Pancreas (tissue), 10 donors: ENCODE data around the gene GRIP2. TPM values are rescaled to one million over a fixed set of nuclear protein-coding genes. Genes with fewer than 3 reads are reported as not detected.

ENCODE experiments used
- ATAC-seq, 4 donors: fragments of 200-7000 bp; cut with Tn5 transposase; one replicate each; pipeline versions ENCODE4 v1.8.0 to v1.9.1; 2020; ENCODE audit warnings: mild to moderate bottlenecking in 4 of 4, moderate library complexity in 4 of 4
- DNase-seq, 6 donors: peaks; one replicate each; pipeline ENCODE4 v3.0.0-alpha.2; 2020
- FAIRE-seq: peaks from 2 replicates; lab custom pipeline; 2012; peaks lifted over from hg19 to GRCh38; lab: Jason Lieb, UNC
- H3K27ac ChIP-seq, 4 donors: fragments of 200-600 bp; sonication (generic); 1 replicate in 3 of 4; 2 replicates in 1 of 4; pipeline versions ENCODE4 v1.5.0 to v1.8.0; 2020
- H3K27me3 ChIP-seq, 4 donors: fragments of 200-600 bp; one replicate each; pipeline ENCODE4 v1.8.0; 2021
- H3K36me3 ChIP-seq, 3 donors: fragments of 200-600 bp; sonication (generic) in 1 of 3; one replicate each; pipeline versions ENCODE4 v1.5.0 to v1.8.0; 2020 to 2021
- H3K4me1 ChIP-seq, 3 donors: fragments of 200-600 bp; one replicate each; pipeline ENCODE4 v1.8.0; 2021
- H3K4me3 ChIP-seq, 4 donors: fragments of 200-600 bp; sonication (generic) in 2 of 4; one replicate each; pipeline versions ENCODE4 v1.5.0 to v1.8.0; 2020 to 2021
- H3K9me3 ChIP-seq, 4 donors: fragments of 200-600 bp; one replicate each; pipeline ENCODE4 v1.8.0; 2021
- CTCF ChIP-seq, 4 donors: fragments of 200-600 bp; sonication (generic) in 3 of 4; IDR thresholded peaks; one replicate each; pipeline versions ENCODE4 v1.5.0 to v1.8.0; 2021; ENCODE audit warnings: antibody characterized with exemption in 4 of 4
- WGBS, 2 donors: extraction: QIAGEN DNeasy Blood & Tissue Kit; methylation state at CpG; one replicate each; pipeline ENCODE4 v1.1.7; 2013; 5-methylcytosine and 5-hydroxymethylcytosine counted together
- intact Hi-C, 3 donors: fragments of 100-400 bp; cut with DNase I; formaldehyde crosslinking; loops; one replicate each; pipeline versions ENCODE4 v1.11.1 to v1.14.2; 2022
- polyA plus RNA-seq, 2 donors: library from polyadenylated mRNA; stranded (reverse); fragments of 200-250 nt; gene quantifications; one replicate each; pipeline ENCODE4 v1.2.3, GENCODE V29; 2013
- total RNA-seq, 6 donors: library from RNA; stranded (reverse); fragmentation: NEBNext Ultra II Directional in 4 of 6; extraction: Animal tissue kit (Norgen Biotek cat#: 25700) in 4 of 6; gene quantifications; one replicate each; pipeline versions ENCODE4 v1.2.1 to v1.2.4, GENCODE V29; 2021 to 2023
- donor health status: healthy with polysubstance abuse.
- donor health status: DM: no; HTN: no; CAD: no; lungs with moderate emphysema.
- donor health status: DM: no; HTN: no; CAD: no.
- donor health status: control.
- donor health status: control.
- donor health status: Bipolar disorder and iron deficiency.
- donor health status: DM: yes; HTN: yes; CAD: no.
- donor health status: DM: no; HTN: no; CAD: no.
- donor health status: DM: no; HTN: no; CAD: no.
- donor health status: DM: yes; HTN: yes; CAD: no.

Gene GRIP2
- total and polyA plus RNA-seq, 8 donors: 0.16 to 0.94 (median 0.35) TPM

GRCh38 chr3:14537590-14538450 lies 2.3 kb downstream of the GRIP2 start:
- Histone ChIP-seq H3K9me3 (no peaks in the 10 kb centered on the region), H3K36me3 (no peaks in the 10 kb centered on the region), H3K4me1 (no peaks in the 10 kb centered on the region), H3K4me3 (no peak overlapping the region), H3K27me3 (no peaks in the 10 kb centered on the region), H3K27ac (no peak overlapping the region)
- FAIRE-seq: no peak
- WGBS, 2 donors: 88 to 91% methylated on average over 10 of the region's 10 CpGs
- peak in 1 of 6 donors; percentile 39 for DNase-seq
- no peak for TF ChIP-seq CTCF (IDR thresholded peaks at IDR 0.05)
- no peak for ATAC-seq
- intact Hi-C loops: no loop called here

DNA sequence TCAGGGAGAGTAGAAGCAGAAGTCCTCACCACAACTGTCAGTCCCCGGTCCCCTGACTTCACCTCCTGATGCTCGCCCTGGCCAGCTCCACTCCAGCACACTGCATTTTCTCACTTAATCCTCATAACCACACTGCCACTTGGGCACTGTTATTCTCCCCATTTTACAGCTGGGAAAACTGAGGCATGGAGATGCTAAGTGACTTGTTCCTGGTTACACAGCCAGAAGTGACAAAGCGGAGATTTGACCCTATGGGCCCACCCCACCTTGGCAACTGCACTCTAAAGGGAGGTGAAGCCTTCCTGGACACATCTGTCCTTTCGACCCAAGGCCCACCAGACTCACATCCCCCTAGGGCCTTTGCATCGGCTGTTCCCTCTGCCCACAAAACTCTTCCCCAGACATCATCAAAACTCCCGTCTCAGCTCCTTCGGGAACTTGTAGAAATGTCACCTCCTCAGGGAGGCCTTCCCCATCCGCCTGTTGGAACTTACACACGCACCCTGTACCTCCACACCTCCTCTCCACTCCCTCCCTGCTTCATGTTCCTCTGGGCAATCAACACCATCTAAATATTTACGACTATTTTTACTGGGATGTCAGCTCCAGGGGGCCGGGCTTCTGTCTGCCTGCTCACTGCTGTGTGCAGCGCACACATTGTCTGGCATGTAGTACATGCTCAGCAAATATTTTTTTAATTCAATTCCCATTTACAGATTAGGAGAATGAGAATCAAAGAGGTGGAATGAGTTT lies 3.1 kb downstream of the GRIP2 start:
- intact Hi-C loops: no loop called here
- WGBS, 2 donors: 89 to 92% methylated on average over 12 of the region's 12 CpGs
- ATAC-seq (no peak), DNase-seq (peak in 1 of 6 donors; percentile 12), FAIRE-seq (no peak)
- H3K27ac ChIP-seq: no peak overlapping the region
- H3K36me3 ChIP-seq: no peaks in the 10 kb centered on the region
- H3K27me3 ChIP-seq: no peaks in the 10 kb centered on the region
- H3K4me1 ChIP-seq: no peaks in the 10 kb centered on the region
- H3K9me3 ChIP-seq: no peaks in the 10 kb centered on the region
- TF ChIP-seq CTCF (IDR thresholded peaks at IDR 0.05): no peak
- no peak overlapping the region for H3K4me3 ChIP-seq

- DNase-seq (peak in 1 of 6 donors; percentile 33), ATAC-seq (no peak), FAIRE-seq (no peak)
- Histone ChIP-seq H3K27ac (no peak overlapping the region), H3K9me3 (no peaks in the 10 kb centered on the region), H3K27me3 (no peaks in the 10 kb centered on the region), H3K4me3 (no peak overlapping the region), H3K4me1 (no peaks in the 10 kb centered on the region), H3K36me3 (no peaks in the 10 kb centered on the region)
- intact Hi-C loops: no loop called here
- no peak for TF ChIP-seq CTCF (IDR thresholded peaks at IDR 0.05)
- 90 to 92% methylated on average over 10 of the region's 10 CpGs for WGBS, 2 donors
These were observed 3.9 kb downstream of the GRIP2 start for GRCh38 chr3:14536055-14536815.

GRCh38 chr3:14535616-14536015 lies 4.5 kb downstream of the GRIP2 start:
- no peak for ATAC-seq

More at GRCh38 chr3:14535616-14536015, 4.5 kb downstream of the GRIP2 start:
- intact Hi-C loops: no loop called here
- Histone ChIP-seq H3K36me3 (no peaks in the 10 kb centered on the region), H3K4me1 (no peaks in the 10 kb centered on the region), H3K27ac (no peak overlapping the region), H3K4me3 (no peak overlapping the region), H3K9me3 (no peaks in the 10 kb centered on the region), H3K27me3 (no peaks in the 10 kb centered on the region)
- no peak for TF ChIP-seq CTCF (IDR thresholded peaks at IDR 0.05)
- peak in 1 of 6 donors; percentile 24 for DNase-seq
- no peak for FAIRE-seq
- 82 to 90% methylated on average over 6 of the region's 6 CpGs for WGBS, 2 donors
